ENCODE results near the gene SPEF2.

- TF ChIP-seq CTCF (optimal IDR thresholded peaks at IDR 0.05 in 1 of 3, IDR thresholded peaks at IDR 0.05 in 1 of 3, conservative IDR thresholded peaks at IDR 0.05 in 1 of 3; ENCODE audit: extremely low read depth in 1 of 3, insufficient read depth in 2 of 3, low read length in 3 of 3) (no peak), EZH2 (IDR thresholded peaks at IDR 0.05; ENCODE audit: low read length) (no peak)
Measured at GRCh38 chr5:35853631-35854030, 236.0 kb downstream of the SPEF2 start.
